ENCODE data around the gene DUSP12.

DNA sequence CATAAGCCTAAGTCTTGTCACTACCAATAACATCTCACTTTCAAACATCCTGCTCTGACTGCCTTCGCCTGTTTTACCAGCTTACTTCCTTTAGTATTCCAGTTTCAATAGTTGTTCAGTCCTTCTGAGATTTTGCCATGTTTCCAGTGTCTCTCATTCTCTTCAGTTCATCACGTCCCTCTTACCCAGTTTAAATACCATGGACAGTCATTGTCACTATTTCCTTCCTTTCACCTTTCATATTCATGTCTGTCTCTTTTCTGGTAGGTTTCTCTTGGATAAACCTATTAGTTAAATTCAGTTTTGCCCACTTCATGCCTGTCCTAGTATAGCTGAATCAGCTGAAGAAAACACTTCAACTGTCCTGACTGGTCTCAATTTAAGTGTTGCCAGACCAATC lies 22.4 kb downstream of the DUSP12 start:
- no peak for TF ChIP-seq CTCF (IDR thresholded peaks at IDR 0.05; ENCODE audit: low read depth, low read length)
- no peak for TF ChIP-seq EZH2phosphoT487 (IDR thresholded peaks at IDR 0.05; ENCODE audit: low read depth)
